GM19193 (cell line): ENCODE data around the gene BICD2.

Source experiments
- POLR2A ChIP-seq: IDR thresholded peaks from 4 replicates; pipeline ENCODE4 v1.6.1; 2011; ENCODE audit not compliant: insufficient read depth, insufficient read length; ENCODE audit errors: extremely low read depth

The BICD2 gene

GRCh38 chr9:92739346-92739970 is 25.2 kb downstream of the BICD2 start:
- no peak for TF ChIP-seq POLR2A

- no peak for TF ChIP-seq POLR2A
Measured at GRCh38 chr9:92738661-92739081, 26.0 kb downstream of the BICD2 start.

- no peak for TF ChIP-seq POLR2A
Measured at GRCh38 chr9:92737611-92738299, 26.9 kb downstream of the BICD2 start.

GRCh38 chr9:92737216-92737606 is 27.4 kb downstream of the BICD2 start:
- no peak for TF ChIP-seq POLR2A

- TF ChIP-seq POLR2A: no peak
Measured at GRCh38 chr9:92736563-92737215, 27.9 kb downstream of the BICD2 start.

- no peak for TF ChIP-seq POLR2A
Measured at GRCh38 chr9:92735636-92736562, 28.7 kb downstream of the BICD2 start.

GRCh38 chr9:92734931-92735635 is 29.6 kb downstream of the BICD2 start:
- no peak for TF ChIP-seq POLR2A

GRCh38 chr9:92730897-92731296 is 33.7 kb downstream of the BICD2 start:
- no peak for TF ChIP-seq POLR2A

GRCh38 chr9:92729735-92730155 is 34.9 kb downstream of the BICD2 start:
- no peak for TF ChIP-seq POLR2A

- no peak for TF ChIP-seq POLR2A
Measured at GRCh38 chr9:92728831-92729734, 35.5 kb downstream of the BICD2 start.

- TF ChIP-seq POLR2A: no peak
Measured at GRCh38 chr9:92727716-92728700, 36.6 kb downstream of the BICD2 start.
